Endothelial cell of umbilical vein (primary cell): ENCODE data around the gene SLC26A6. TPM values are rescaled to one million over a fixed set of nuclear protein-coding genes. Genes with fewer than 3 reads are reported as not detected.

Experiments used
- BruUV-seq: library from RNA; stranded (reverse); fragments of 400-500 nt; replicated peaks from 2 replicates; lab custom pipeline; 2021; lab: Mats Ljungman, UMichigan
- CTCF ChIA-PET: fragments of 300-600, 350-600 bp; sonication (Branson Sonifier 250); formaldehyde crosslinking; loops from one replicate; lab custom pipeline; 2021; ENCODE audit warnings: antibody characterized with exemption, inconsistent platforms; lab: Charles Lee
- POLR2A ChIA-PET: fragments of 300-600, 350-600 bp; sonication (Branson Sonifier 250); formaldehyde crosslinking; loops from one replicate; lab custom pipeline; 2021; ENCODE audit warnings: antibody characterized with exemption, inconsistent platforms; lab: Charles Lee
- DNase-seq: peaks from one replicate; pipeline ENCODE4 v3.0.0-alpha.2; 2011; ENCODE audit warnings: low read depth, low spot score
- FAIRE-seq: peaks from 2 replicates; lab custom pipeline; 2011; peaks lifted over from hg19 to GRCh38; lab: Jason Lieb, UNC
- H2AFZ ChIP-seq: 2 replicates; pipeline ENCODE4 v1.6.0; 2012; ENCODE audit warnings: low read depth, low read length, control low read depth, inconsistent platforms
- H3K27ac ChIP-seq: 2 replicates; pipeline ENCODE4 v1.5.1; 2011; ENCODE audit warnings: low read depth, mild to moderate bottlenecking, control low read depth, low read length, moderate library complexity; ENCODE audit not compliant: insufficient read depth
- H3K27me3 ChIP-seq, 2 experiments: 2 replicates each; pipeline versions ENCODE4 v1.6.0 to v1.6.1; 2011; ENCODE audit warnings: low read length in 2 of 2, mixed read lengths in 1 of 2; ENCODE audit not compliant: control insufficient read depth in 2 of 2, insufficient read depth in 2 of 2
- H3K36me3 ChIP-seq, 2 experiments: 2 replicates in 1 of 2; 3 replicates in 1 of 2; pipeline ENCODE4 v1.5.1; 2011; ENCODE audit warnings: low read length in 2 of 2, mild to moderate bottlenecking in 1 of 2, moderate library complexity in 1 of 2; ENCODE audit not compliant: control insufficient read depth in 2 of 2, insufficient read depth in 2 of 2; ENCODE audit errors: extremely low read depth in 1 of 2
- H3K4me1 ChIP-seq: 3 replicates; pipeline ENCODE4 v1.5.1; 2011; ENCODE audit warnings: mild to moderate bottlenecking, low read length; ENCODE audit not compliant: control insufficient read depth, insufficient read depth; ENCODE audit errors: extremely low read depth
- H3K4me2 ChIP-seq: 2 replicates; pipeline ENCODE4 v1.6.1; 2011; ENCODE audit warnings: low read length, control low read depth, mixed read lengths; ENCODE audit not compliant: insufficient read depth
- H3K4me3 ChIP-seq, 3 experiments: fragments of 200-600 bp in 1 of 3; sonication (generic), shearing (Covaris generic) in 1 of 3; replicated peaks in 1 of 3; 2 replicates each; pipeline ENCODE4 v1.5.1; 2011 to 2016; ENCODE audit warnings: control low read depth in 3 of 3, low read length in 3 of 3, mild to moderate bottlenecking in 2 of 3, inconsistent platforms in 1 of 3, low read depth in 1 of 3, moderate library complexity in 1 of 3; ENCODE audit not compliant: insufficient read depth in 1 of 3
- H3K79me2 ChIP-seq: 2 replicates; pipeline ENCODE4 v1.6.0; 2012; ENCODE audit warnings: low read length, inconsistent platforms; ENCODE audit not compliant: control insufficient read depth, insufficient read depth
- H3K9ac ChIP-seq: replicated peaks from 2 replicates; pipeline ENCODE3; 2011; ENCODE audit warnings: low read length, control low read depth; ENCODE audit not compliant: insufficient read depth; ENCODE audit errors: extremely low read depth
- H3K9me1 ChIP-seq: replicated peaks from 3 replicates; pipeline ENCODE4 v1.6.0; 2011; ENCODE audit warnings: mild to moderate bottlenecking, low read length; ENCODE audit not compliant: control insufficient read depth, insufficient read depth; ENCODE audit errors: extremely low read depth
- H3K9me3 ChIP-seq: replicated peaks from 2 replicates; pipeline ENCODE4 v1.5.1; 2012; ENCODE audit warnings: low read length, inconsistent platforms; ENCODE audit not compliant: control insufficient read depth, insufficient read depth
- H4K20me1 ChIP-seq: replicated peaks from 2 replicates; pipeline ENCODE3; 2011; ENCODE audit warnings: mild to moderate bottlenecking, low read length; ENCODE audit not compliant: control insufficient read depth, insufficient read depth; ENCODE audit errors: extremely low read depth
- CTCF ChIP-seq, 2 donors: IDR thresholded peaks; 1 replicate in 1 of 2; 2 replicates in 1 of 2; pipeline ENCODE4 v1.5.1; 2011; ENCODE audit warnings: low read length in 2 of 2, mild to moderate bottlenecking in 2 of 2, moderate library complexity in 2 of 2, control low read depth in 1 of 2, inconsistent platforms in 1 of 2, low read depth in 1 of 2; ENCODE audit not compliant: insufficient read depth in 1 of 2; ENCODE audit errors: extremely low read depth in 1 of 2
- EZH2 ChIP-seq: IDR thresholded peaks from 2 replicates; pipeline ENCODE4 v1.6.1; 2012; ENCODE audit warnings: borderline replicate concordance, low read depth, mild to moderate bottlenecking, moderate library complexity, low read length, inconsistent platforms; ENCODE audit not compliant: severe bottlenecking
- MAX ChIP-seq: IDR thresholded peaks from 2 replicates; pipeline ENCODE4 v1.6.1; 2011; ENCODE audit not compliant: insufficient read depth, insufficient read length
- MYC ChIP-seq: IDR thresholded peaks from one replicate; pipeline ENCODE4 v1.6.1; 2011; ENCODE audit warnings: mild to moderate bottlenecking, low read depth, low read length
- dilution Hi-C: fragments of 300-500 bp; cut with MboI; formaldehyde crosslinking; loops from one replicate; pipeline ENCODE4 v1.15.0; 2019; ENCODE audit warnings: low sequenced_read_pairs; ENCODE audit not compliant: extremely low pct_ligation_motif_present
- intact Hi-C: fragments of 100-400 bp; cut with micrococcal nuclease; formaldehyde crosslinking; loops from one replicate; pipeline ENCODE4 v1.10.0; 2022
- polyA plus RNA-seq, 4 experiments: library from polyadenylated mRNA; depleted of rRNA in 3 of 4; stranded (reverse) in 3 of 4; unstranded in 1 of 4; fragments of >200 nt; gene quantifications; 2 replicates each; pipeline versions ENCODE4 v1.2.1 to v1.2.3, GENCODE V29; 2011 to 2012; ENCODE audit warnings: missing spikeins in 1 of 4
- total RNA-seq: library from RNA; stranded (reverse); gene quantifications from 2 replicates; pipeline ENCODE4 v1.2.3, GENCODE V29; 2021

The SLC26A6 gene
- total and polyA plus RNA-seq, 2 donors (not counting 3 experiments of a cell fraction or from before 2014, with no cell fraction given) = 31.0 to 32.2 TPM

- H3K4me1 ChIP-seq = peaks cover 16% of the 10 kb centered on the region
- DNase-seq (no peak), FAIRE-seq (no peak)
- dilution Hi-C loops = no loop called here
- H3K4me3 ChIP-seq = no peak overlapping the region
- ChIA-PET CTCF (no interaction called here), POLR2A (no interaction called here)
- no peaks in the 10 kb centered on the region for H3K9me1 ChIP-seq
- no peak overlapping the region for H3K4me2 ChIP-seq
- intact Hi-C loops = no loop called here
- no peak overlapping the region for H3K27ac ChIP-seq
- no peak overlapping the region for H2AFZ ChIP-seq
- peaks cover 0 to 34% of the 10 kb centered on the region in 2 experiments for H3K36me3 ChIP-seq
- H3K9ac ChIP-seq = no peak overlapping the region
- no peaks in the 10 kb centered on the region for H3K79me2 ChIP-seq
- H4K20me1 ChIP-seq = no peaks in the 10 kb centered on the region
- no peaks in the 10 kb centered on the region for H3K27me3 ChIP-seq
- BruUV-seq = no TSS peak
- no peaks in the 10 kb centered on the region for H3K9me3 ChIP-seq
- TF ChIP-seq MAX (no peak), CTCF (IDR thresholded peaks at IDR 0.05; ENCODE audit: extremely low read depth in 1 of 2, insufficient read depth in 1 of 2, low read depth in 1 of 2, low read length in 2 of 2) (no peak), EZH2 (no peak), MYC (no peak)
These were observed 3.5 kb downstream of the SLC26A6 start for GRCh38 chr3:48631516-48632448.
